Stimulated activated CD4-positive, alpha-beta T cell treated with anti-CD3 and anti-CD28 coated beads, Interleukin-4, amount 100 ng/mL, for 4 hours (primary cell): ENCODE data around the gene KRT38.
"Not testable (repeated sequence)": the region's sequence is repeated elsewhere in the genome, so short reads cannot be mapped to it uniquely, and the experiment has no call there.

ENCODE experiments used
- DNase-seq, 2 experiments: peaks; one replicate each; pipeline ENCODE4 v3.0.0-alpha.2; 2020

Gene KRT38

DNA sequence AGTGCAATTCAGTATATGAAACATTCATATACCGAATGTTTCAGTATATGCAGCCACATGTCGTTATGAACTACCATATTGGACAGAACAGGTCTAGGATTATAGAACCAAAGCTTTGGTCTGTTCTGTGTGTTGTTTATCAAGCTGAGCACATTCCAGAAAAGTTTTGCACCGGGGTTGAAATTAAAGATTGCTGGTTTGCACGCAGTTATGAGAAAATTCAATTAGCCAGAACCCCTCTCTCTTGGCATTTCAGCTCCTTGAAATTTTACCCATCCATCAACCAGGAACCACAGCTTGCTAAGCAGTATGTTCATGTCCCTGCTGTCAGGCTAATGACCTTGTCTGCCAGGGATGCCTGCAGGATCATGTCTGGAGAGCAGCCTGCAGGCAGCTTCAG is 16.9 kb upstream of the KRT38 start:
- DNase-seq, result no peak

DNA sequence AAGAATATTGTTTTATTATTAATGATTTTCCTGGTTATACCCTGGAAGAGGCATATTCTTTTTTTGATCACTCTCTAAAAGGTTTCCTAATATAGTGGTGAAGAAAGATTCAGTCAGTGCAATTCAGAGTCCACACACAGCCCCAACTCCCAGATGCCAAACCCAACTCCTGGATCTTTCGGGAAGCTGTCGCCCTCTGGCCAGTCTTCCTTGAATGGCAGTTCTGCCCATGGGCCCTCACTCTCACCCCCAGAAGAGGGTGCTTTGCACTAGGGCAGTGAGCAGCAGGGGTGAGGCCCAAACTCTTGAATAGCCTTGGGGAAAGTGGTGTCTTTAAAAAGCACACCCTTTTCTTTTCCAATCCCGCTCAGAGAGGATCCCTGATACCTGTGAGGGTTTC is 15.4 kb upstream of the KRT38 start:
- DNase-seq, result no peak

- DNase-seq, result no peak
These were observed 14.5 kb upstream of the KRT38 start for GRCh38 chr17:41455236-41455635.

DNA sequence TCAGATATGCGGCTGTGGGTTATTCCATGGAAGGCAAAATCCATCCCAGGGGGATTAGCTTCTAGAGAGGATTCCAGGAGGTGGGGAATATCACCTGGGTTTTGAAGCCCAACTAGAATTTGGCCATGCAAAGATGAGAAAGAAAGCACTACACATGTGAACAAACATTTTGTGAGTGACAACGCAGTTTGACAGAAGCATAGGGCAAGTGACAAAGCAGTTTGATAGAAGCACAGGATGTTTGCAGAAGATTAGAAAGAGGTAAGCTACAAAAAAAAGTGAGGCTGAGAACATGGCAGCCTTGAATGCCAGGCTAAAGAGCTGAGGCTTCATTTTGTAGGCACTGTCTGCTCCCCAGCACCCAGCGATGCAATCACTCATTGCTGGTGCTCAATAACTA is 12.3 kb upstream of the KRT38 start:
- DNase-seq, result no peak

GRCh38 chr17:41452281-41452680 is 11.5 kb upstream of the KRT38 start:
- DNase-seq, result no peak

DNA sequence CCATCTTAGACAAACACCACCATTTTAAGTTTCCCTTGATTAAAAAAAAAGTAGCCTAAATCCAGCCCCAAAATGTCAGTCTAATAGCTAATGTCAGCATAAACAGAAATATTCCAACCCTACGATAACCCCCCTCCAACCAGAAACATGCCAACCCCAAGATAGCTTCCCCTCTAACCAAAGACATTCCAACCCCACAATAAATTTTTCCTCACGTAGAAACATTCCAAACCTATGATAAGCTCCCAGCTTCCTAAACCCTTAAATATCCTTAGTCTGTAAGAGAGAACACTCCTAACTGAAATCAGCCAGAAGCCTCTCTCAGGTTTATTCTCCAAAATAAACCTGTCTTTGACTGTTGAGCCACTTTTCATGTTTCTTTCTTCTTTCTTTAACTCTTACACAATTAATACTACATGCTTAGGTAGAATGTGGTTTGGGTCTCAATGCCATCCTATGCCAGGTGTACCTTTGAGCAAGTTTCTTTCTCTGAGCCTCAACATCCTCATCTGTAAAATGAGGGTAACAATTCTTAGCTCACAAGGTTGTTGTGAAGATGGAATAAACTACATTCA is 10.5 kb upstream of the KRT38 start:
- no peak for DNase-seq

GRCh38 chr17:41449008-41449407 is 8.2 kb upstream of the KRT38 start:
- no peak for DNase-seq

- no peak for DNase-seq
These were observed 7.7 kb upstream of the KRT38 start for GRCh38 chr17:41448506-41448905.

DNA sequence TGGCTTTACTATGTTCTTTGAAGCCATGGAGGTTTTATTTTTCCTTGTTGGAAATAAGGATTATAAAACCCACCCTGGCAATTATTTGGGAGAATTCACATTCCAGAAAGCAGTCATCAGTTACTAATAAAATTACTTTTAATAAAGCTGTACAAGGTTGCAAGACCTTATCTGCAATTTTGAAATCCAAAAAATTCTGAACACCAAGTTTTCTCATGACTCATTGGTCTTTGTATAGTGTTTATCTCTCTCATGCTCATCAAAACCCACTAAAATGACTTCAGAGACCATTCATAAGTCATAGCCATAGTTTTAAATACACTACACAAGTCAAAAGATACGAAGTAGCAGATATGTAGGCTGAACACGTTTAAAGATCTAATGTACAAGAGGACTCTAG is 6.0 kb upstream of the KRT38 start:
- no peak for DNase-seq

- no peak for DNase-seq
These were observed 3.9 kb upstream of the KRT38 start for GRCh38 chr17:41444640-41445039.

GRCh38 chr17:41444186-41444585 is 3.4 kb upstream of the KRT38 start:
- no peak for DNase-seq

GRCh38 chr17:41442739-41443138 is 2.0 kb upstream of the KRT38 start:
- DNase-seq, result no peak

DNA sequence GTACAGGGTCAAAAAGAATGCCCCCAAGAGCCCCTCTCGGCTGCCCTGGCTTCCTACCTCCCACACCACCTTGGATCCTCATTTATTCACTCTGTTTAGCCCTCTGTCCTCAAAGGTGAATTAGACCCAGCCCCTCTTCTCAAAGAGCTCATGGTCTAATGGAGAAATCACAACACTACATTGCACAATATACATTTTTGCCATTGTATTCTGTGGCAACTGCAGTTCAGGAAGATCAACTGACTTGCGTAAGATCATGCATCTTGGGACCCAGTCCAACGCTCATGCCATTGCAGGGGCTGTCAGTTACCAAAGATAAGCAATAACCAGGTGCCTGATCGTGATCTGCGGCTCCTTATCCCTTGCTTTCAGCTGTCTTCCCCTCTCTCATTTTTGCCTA is 1.4 kb downstream of the KRT38 start:
- no peak for DNase-seq

- no peak for DNase-seq
These were observed 3.0 kb downstream of the KRT38 start for GRCh38 chr17:41437769-41438168.

- DNase-seq, result no peak
These were observed 3.5 kb downstream of the KRT38 start for GRCh38 chr17:41437254-41437653.

DNA sequence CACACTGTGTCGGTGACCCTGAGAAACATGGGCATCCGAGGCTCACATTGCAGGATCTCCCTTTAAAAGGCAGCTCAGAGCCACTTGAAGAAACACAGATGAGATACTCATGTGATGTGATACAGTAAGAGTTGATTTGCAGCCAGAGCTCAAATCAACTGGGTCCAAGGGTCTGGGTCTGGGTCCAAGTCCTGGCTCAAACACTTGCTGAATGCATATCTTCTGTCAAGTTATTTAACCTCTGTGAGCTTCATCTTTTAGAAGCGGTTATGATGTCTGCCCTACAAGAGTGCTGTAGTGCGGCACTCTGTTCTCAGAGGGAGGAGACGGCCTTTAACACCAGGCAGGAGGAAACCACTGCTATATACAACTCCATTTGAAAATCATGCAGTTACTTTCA is 6.4 kb downstream of the KRT38 start:
- DNase-seq, result no peak

DNA sequence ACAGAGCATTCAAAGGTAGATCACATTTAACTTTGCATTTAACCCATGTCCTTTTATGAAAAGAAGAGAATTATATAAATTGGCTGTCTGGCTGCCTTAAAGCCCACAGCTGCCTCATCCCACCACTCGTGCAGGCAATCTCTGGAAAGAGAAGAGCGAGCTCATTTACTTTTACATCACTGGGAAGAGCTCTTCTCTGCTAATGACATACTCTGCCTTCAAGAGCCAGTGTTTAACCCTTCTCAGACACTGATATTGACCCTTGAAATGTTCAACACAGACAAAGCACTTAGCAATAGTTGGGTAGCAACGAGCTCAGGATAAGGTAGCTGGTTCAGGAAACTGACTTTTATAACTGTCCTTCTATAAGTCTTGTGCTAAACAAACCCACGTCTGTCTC is 6.8 kb downstream of the KRT38 start:
- no peak for DNase-seq

DNA sequence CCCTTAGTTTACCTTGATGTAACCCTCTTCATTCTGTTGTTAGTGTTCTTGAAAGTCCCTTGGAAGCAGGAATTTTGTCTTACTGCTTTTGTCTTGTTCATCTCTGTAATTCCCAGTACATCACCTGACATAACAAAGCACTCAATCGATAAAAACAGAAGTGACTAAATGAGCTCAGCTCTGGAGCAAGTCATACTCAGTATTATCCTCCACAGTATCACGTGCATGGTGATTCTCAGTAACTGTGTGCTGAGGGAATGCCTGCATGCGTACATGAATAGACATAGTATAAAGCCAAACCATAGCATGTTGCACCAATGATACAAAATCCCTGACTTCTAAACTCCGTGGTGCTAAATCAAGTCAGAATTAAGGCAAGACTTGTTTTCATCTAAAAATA is 7.2 kb downstream of the KRT38 start:
- no peak for DNase-seq

DNA sequence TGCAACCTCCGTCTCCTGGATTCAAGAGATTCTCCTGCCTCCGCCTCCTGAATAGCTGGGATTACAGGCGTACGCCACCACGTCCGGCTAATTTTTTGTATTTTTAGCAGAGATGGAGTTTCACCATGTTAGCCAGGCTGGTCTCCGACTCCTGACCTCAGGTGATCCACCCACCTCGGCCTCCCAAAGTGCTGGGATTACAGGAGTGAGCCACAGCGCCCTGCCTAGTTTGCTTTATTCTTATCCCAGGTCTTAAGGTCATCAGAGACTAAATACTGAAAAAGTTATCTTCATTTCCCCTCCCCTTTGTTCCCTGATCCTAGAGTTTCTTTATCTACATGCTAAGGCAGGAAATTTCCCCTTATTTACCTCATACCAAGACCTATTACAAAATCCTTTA is 10.4 kb downstream of the KRT38 start:
- DNase-seq, result not testable (repeated sequence)

DNA sequence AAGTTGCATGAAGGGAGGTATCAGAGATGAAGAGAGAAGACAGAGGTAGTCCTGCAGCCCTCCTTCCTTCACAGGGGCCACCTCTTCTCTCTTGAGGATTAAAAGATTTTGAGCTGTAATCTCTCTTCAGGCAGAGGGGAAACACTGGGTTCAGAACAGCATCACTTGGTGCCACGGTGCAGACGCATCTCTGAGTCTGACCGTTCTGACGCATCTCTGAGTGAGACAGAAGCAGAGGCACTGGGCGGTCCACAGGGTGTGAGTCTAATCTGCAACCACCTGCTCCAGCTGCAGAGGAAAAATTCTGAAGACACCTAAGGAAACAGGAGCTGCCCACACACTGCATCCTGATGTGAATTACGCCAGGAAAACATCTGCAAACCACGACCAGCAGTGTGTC is 11.1 kb downstream of the KRT38 start:
- no peak for DNase-seq

- no peak for DNase-seq
These were observed 12.0 kb downstream of the KRT38 start for GRCh38 chr17:41428591-41429291.

DNA sequence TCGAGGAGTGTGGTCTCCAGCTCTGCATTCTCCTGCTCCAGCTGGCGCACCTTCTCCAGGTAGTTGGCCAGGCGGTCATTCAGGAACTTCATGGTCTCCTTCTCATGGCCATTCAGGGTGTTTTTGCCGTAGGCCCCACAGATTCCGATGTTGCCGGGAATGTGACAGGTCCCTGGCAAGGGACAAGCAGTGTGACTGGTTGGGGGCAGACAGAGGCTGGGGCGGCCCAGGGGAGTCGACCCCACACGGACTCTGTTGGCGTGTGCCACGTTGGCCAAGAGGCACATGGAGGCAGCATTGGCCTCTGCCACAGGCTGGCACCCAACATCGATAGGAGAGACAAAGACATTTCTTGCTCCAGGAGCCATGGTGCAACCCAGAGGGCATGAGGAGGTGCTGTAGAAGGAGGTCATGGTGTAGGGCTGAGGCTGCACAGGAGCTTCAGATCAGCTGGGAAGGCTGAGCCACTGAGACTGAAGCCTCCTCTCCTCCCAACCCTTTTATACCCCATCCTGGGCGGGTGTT is 16.6 kb downstream of the KRT38 start, which contains the start of gene KRT37:
KRT37 (minus strand) TSS at position 475 of the 525 bp plus-strand sequence; CDS start at position 413, 62 bp downstream.
- DNase-seq, result no peak

GRCh38 chr17:41422586-41422985 is 18.2 kb downstream of the KRT38 start:
- DNase-seq, result not testable (repeated sequence)

GRCh38 chr17:41421617-41422016 is 19.2 kb downstream of the KRT38 start:
- no peak for DNase-seq

DNA sequence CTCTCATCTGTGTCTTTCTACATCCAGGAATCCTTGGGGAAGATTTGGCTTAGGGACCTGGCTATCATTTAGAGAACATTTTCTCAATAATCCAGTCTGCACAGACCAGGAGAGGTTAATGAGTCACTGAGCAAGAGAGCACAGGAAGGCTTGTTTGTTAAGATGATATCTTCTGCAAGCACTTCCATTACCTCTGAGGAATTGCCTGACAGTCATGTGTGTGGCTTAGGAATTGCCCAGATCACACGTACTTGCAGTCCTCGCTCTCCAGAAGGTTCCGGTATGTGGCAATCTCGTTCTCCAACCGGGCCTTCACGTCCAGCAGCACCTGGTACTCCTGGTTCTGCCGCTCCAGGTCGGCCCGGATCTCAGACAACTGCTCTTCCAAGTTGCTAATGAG is 19.7 kb downstream of the KRT38 start:
- DNase-seq, result no peak
